Measurements from ENCODE around the gene DNMT1. TPM values are rescaled to one million over a fixed set of nuclear protein-coding genes. Genes with fewer than 3 reads are reported as not detected.
"Not testable (repeated sequence)": the region's sequence is repeated elsewhere in the genome, so short reads cannot be mapped to it uniquely, and the experiment has no call there.

The DNMT1 gene
- polyA plus RNA-seq, 1 experiment = 60.7 TPM

GRCh38 chr19:10180459-10180858, 14.3 kb downstream of the DNMT1 start:
- no peak for DNase-seq (ENCODE audit: low read depth, low spot score)
- Histone ChIP-seq H3K4me3 (ENCODE audit: low read depth, low read length) (no peak overlapping the region), H3K9me3 (ENCODE audit: control insufficient read depth, insufficient read depth, low read length) (no peaks in the 10 kb centered on the region), H3K27me3 (ENCODE audit: control insufficient read depth, insufficient read depth, low read length) (no peaks in the 10 kb centered on the region), H3K27ac (ENCODE audit: low read depth, low read length) (no peak overlapping the region)
- ChIA-PET POLR2A (interaction anchor here (0.6 kb wide), 1 partner anchor 56 kb away, joined by 3 read pairs; no protein-coding TSS in a partner anchor), CTCF (interaction anchor here (0.6 kb wide), 1 partner anchor 68 kb away, joined by 3 read pairs; no protein-coding TSS in a partner anchor)
- no peak for TF ChIP-seq CTCF (IDR thresholded peaks at IDR 0.05; ENCODE audit: low read depth, low read length)

GRCh38 chr19:10180024-10180423, 14.7 kb downstream of the DNMT1 start:
- not testable (repeated sequence) for DNase-seq (ENCODE audit: low read depth, low spot score); H3K4me3 ChIP-seq (ENCODE audit: low read depth, low read length); H3K27me3 ChIP-seq (ENCODE audit: control insufficient read depth, insufficient read depth, low read length); H3K9me3 ChIP-seq (ENCODE audit: control insufficient read depth, insufficient read depth, low read length); H3K27ac ChIP-seq (ENCODE audit: low read depth, low read length)
- CTCF ChIA-PET = interaction anchor here (0.6 kb wide), 1 partner anchor 16 kb away, joined by 3 read pairs; no protein-coding TSS in a partner anchor
- POLR2A ChIA-PET = interaction anchor here (0.7 kb wide), 1 partner anchor 79 kb away, joined by 3 read pairs; no protein-coding TSS in a partner anchor

- Histone ChIP-seq H3K27me3 (ENCODE audit: control insufficient read depth, insufficient read depth, low read length) (no peaks in the 10 kb centered on the region), H3K27ac (ENCODE audit: low read depth, low read length) (peak overlapping the region; percentile 47), H3K4me3 (ENCODE audit: low read depth, low read length) (no peak overlapping the region), H3K9me3 (ENCODE audit: control insufficient read depth, insufficient read depth, low read length) (no peaks in the 10 kb centered on the region)
- no peak for TF ChIP-seq CTCF (IDR thresholded peaks at IDR 0.05; ENCODE audit: low read depth, low read length)
- POLR2A ChIA-PET = interaction anchor here (0.6 kb wide), 1 partner anchor 64 kb away, joined by 6 read pairs; no protein-coding TSS in a partner anchor
- CTCF ChIA-PET = no interaction called here
- no peak for DNase-seq (ENCODE audit: low read depth, low spot score)
These were observed 21.2 kb downstream of the DNMT1 start for GRCh38 chr19:10173527-10173926.

GRCh38 chr19:10168386-10168948, 26.3 kb downstream of the DNMT1 start:
- no peaks in the 10 kb centered on the region for H3K27me3 ChIP-seq (ENCODE audit: control insufficient read depth, insufficient read depth, low read length)
- POLR2A ChIA-PET = interaction anchor here (0.6 kb wide), 1 partner anchor 70 kb away, joined by 10 read pairs; no protein-coding TSS in a partner anchor
- no peaks in the 10 kb centered on the region for H3K9me3 ChIP-seq (ENCODE audit: control insufficient read depth, insufficient read depth, low read length)
- no peak overlapping the region for H3K4me3 ChIP-seq (ENCODE audit: low read depth, low read length)
- TF ChIP-seq CTCF (IDR thresholded peaks at IDR 0.05; ENCODE audit: low read depth, low read length) = no peak
- CTCF ChIA-PET = interaction anchor here (1.0 kb wide), 1 partner anchor 81 kb away, joined by 5 read pairs; no protein-coding TSS in a partner anchor
- H3K27ac ChIP-seq (ENCODE audit: low read depth, low read length) = no peak overlapping the region
- DNase-seq (ENCODE audit: low read depth, low spot score) = no peak

GRCh38 chr19:10167459-10167858, 27.3 kb downstream of the DNMT1 start:
- Histone ChIP-seq H3K27me3 (ENCODE audit: control insufficient read depth, insufficient read depth, low read length) (no peaks in the 10 kb centered on the region), H3K27ac (ENCODE audit: low read depth, low read length) (no peak overlapping the region), H3K9me3 (ENCODE audit: control insufficient read depth, insufficient read depth, low read length) (no peaks in the 10 kb centered on the region), H3K4me3 (ENCODE audit: low read depth, low read length) (no peak overlapping the region)
- DNase-seq (ENCODE audit: low read depth, low spot score) = no peak
- CTCF ChIA-PET = interaction anchor here (0.5 to 1.0 kb wide), 2 partner anchors 11 to 92 kb away, joined by 4 to 5 read pairs; no protein-coding TSS in a partner anchor
- TF ChIP-seq CTCF (IDR thresholded peaks at IDR 0.05; ENCODE audit: low read depth, low read length) = no peak
- POLR2A ChIA-PET = no interaction called here

GRCh38 chr19:10166501-10166900, 28.3 kb downstream of the DNMT1 start:
- H3K27me3 ChIP-seq (ENCODE audit: control insufficient read depth, insufficient read depth, low read length); DNase-seq (ENCODE audit: low read depth, low spot score); CTCF ChIA-PET; H3K27ac ChIP-seq (ENCODE audit: low read depth, low read length); H3K9me3 ChIP-seq (ENCODE audit: control insufficient read depth, insufficient read depth, low read length); POLR2A ChIA-PET; H3K4me3 ChIP-seq (ENCODE audit: low read depth, low read length): not testable (repeated sequence)
